SK-N-SH treated with all-trans-retinoic acid at 6 μM for 48 hours (cell line): ENCODE measurements around the gene CDH4.

Experiments
- ATAC-seq: fragments of 200-7000 bp; cut with Tn5 transposase; 3 replicates; pipeline ENCODE4 v1.9.1; 2020; ENCODE audit warnings: mild to moderate bottlenecking, moderate library complexity
- ARNTL ChIP-seq: fragments of 450-650 bp; formaldehyde crosslinking; IDR thresholded peaks from 2 replicates; pipeline ENCODE4 v1.5.0; 2020; ENCODE audit warnings: low read depth, mild to moderate bottlenecking, moderate library complexity, borderline replicate concordance
- BACH2 ChIP-seq: fragments of 250-450 bp; sonication (Bioruptor Pico); IDR thresholded peaks from 2 replicates; pipeline ENCODE4 v1.9.0; 2021; ENCODE audit warnings: mild to moderate bottlenecking, borderline replicate concordance
- CREB5 ChIP-seq: fragments of 250-450 bp; sonication (Bioruptor Pico); IDR thresholded peaks from 2 replicates; pipeline ENCODE4 v1.5.1; 2020; ENCODE audit warnings: low read depth, mild to moderate bottlenecking, moderate library complexity
- CSDC2 ChIP-seq: fragments of 250-450 bp; sonication (Bioruptor Pico); IDR thresholded peaks from 2 replicates; pipeline ENCODE4 v1.5.0; 2020; ENCODE audit warnings: mild to moderate bottlenecking, moderate library complexity
- ESRRG ChIP-seq: fragments of 250-450 bp; sonication (Bioruptor Pico); IDR thresholded peaks from 2 replicates; pipeline ENCODE4 v1.6.1; 2021; ENCODE audit warnings: mild to moderate bottlenecking
- GLIS3 ChIP-seq: fragments of 250-450 bp; sonication (Bioruptor Pico); IDR thresholded peaks from 2 replicates; pipeline ENCODE4 v1.5.0; 2020; ENCODE audit warnings: mild to moderate bottlenecking, moderate library complexity
- ISL1 ChIP-seq: fragments of 250-450 bp; sonication (Bioruptor Pico); IDR thresholded peaks from 2 replicates; pipeline ENCODE4 v2.1.2; 2022; ENCODE audit warnings: mild to moderate bottlenecking, moderate library complexity
- OSR1 ChIP-seq: fragments of 250-450 bp; sonication (Bioruptor Pico); IDR thresholded peaks from 2 replicates; pipeline ENCODE4 v1.8.0; 2022; ENCODE audit warnings: moderate library complexity, mild to moderate bottlenecking, inconsistent platforms
- PATZ1 ChIP-seq: fragments of 250-450 bp; sonication (Bioruptor Pico); IDR thresholded peaks from 2 replicates; pipeline ENCODE4 v1.8.0; 2020; ENCODE audit warnings: mild to moderate bottlenecking, moderate library complexity, borderline replicate concordance
- POU6F1 ChIP-seq: fragments of 250-450 bp; sonication (Bioruptor Pico); IDR thresholded peaks from 2 replicates; pipeline ENCODE4 v1.8.0; 2021; ENCODE audit warnings: low read depth, mild to moderate bottlenecking, moderate library complexity, borderline replicate concordance
- PPARA ChIP-seq: fragments of 250-450 bp; sonication (Bioruptor Pico); IDR thresholded peaks from 2 replicates; pipeline ENCODE4 v1.5.0; 2020; ENCODE audit warnings: mild to moderate bottlenecking, borderline replicate concordance
- RARB ChIP-seq: fragments of 250-450 bp; sonication (Bioruptor Pico); IDR thresholded peaks from 2 replicates; pipeline ENCODE4 v1.8.0; 2021; ENCODE audit warnings: mild to moderate bottlenecking, moderate library complexity
- SNAI2 ChIP-seq: fragments of 250-450 bp; sonication (Bioruptor Pico); IDR thresholded peaks from 2 replicates; pipeline ENCODE4 v1.5.0; 2020; ENCODE audit warnings: mild to moderate bottlenecking, moderate library complexity
- TCF4 ChIP-seq: fragments of 250-450 bp; sonication (Bioruptor Pico); IDR thresholded peaks from 2 replicates; pipeline ENCODE4 v1.8.0; 2021; ENCODE audit warnings: mild to moderate bottlenecking, moderate library complexity, borderline replicate concordance
- TOX ChIP-seq: fragments of 250-450 bp; sonication (Bioruptor Pico); IDR thresholded peaks from 2 replicates; pipeline ENCODE4 v1.8.0; 2021; ENCODE audit warnings: mild to moderate bottlenecking, moderate library complexity, borderline replicate concordance
- ZC3H10 ChIP-seq: fragments of 250-450 bp; sonication (Bioruptor Pico); IDR thresholded peaks from 2 replicates; pipeline ENCODE4 v1.5.1; 2021; ENCODE audit warnings: mild to moderate bottlenecking, moderate library complexity
- ZFP3 ChIP-seq: fragments of 250-450 bp; sonication (Bioruptor Pico); IDR thresholded peaks from 2 replicates; pipeline ENCODE4 v1.5.0; 2020; ENCODE audit warnings: mild to moderate bottlenecking, moderate library complexity
- ZFP30 ChIP-seq: fragments of 450-650 bp; formaldehyde crosslinking; IDR thresholded peaks from 2 replicates; pipeline ENCODE4 v1.5.0; 2022; ENCODE audit warnings: mild to moderate bottlenecking, moderate library complexity
- ZNF565 ChIP-seq: fragments of 450-650 bp; formaldehyde crosslinking; conservative IDR thresholded peaks from 2 replicates; pipeline ENCODE4 v1.5.0; 2020; ENCODE audit warnings: low read depth, mild to moderate bottlenecking, moderate library complexity
- ZNF70 ChIP-seq: fragments of 450-650 bp; formaldehyde crosslinking; IDR thresholded peaks from 2 replicates; pipeline ENCODE4 v1.5.0; 2020; ENCODE audit warnings: mild to moderate bottlenecking, moderate library complexity
- ZNF8 ChIP-seq: fragments of 450-650 bp; formaldehyde crosslinking; IDR thresholded peaks from 2 replicates; pipeline ENCODE4 v1.5.0; 2020; ENCODE audit warnings: mild to moderate bottlenecking, moderate library complexity
- TF ChIP-seq, protein P1 (sequence below): fragments of 250-450 bp; sonication (Bioruptor Pico); IDR thresholded peaks from 2 replicates; pipeline ENCODE4 v1.5.0; 2020; ENCODE audit warnings: mild to moderate bottlenecking, moderate library complexity

CDH4 gene

GRCh38 chr20:61846074-61846473, 594.0 kb downstream of the CDH4 start (continued):
- TF ChIP-seq, protein P1, sequence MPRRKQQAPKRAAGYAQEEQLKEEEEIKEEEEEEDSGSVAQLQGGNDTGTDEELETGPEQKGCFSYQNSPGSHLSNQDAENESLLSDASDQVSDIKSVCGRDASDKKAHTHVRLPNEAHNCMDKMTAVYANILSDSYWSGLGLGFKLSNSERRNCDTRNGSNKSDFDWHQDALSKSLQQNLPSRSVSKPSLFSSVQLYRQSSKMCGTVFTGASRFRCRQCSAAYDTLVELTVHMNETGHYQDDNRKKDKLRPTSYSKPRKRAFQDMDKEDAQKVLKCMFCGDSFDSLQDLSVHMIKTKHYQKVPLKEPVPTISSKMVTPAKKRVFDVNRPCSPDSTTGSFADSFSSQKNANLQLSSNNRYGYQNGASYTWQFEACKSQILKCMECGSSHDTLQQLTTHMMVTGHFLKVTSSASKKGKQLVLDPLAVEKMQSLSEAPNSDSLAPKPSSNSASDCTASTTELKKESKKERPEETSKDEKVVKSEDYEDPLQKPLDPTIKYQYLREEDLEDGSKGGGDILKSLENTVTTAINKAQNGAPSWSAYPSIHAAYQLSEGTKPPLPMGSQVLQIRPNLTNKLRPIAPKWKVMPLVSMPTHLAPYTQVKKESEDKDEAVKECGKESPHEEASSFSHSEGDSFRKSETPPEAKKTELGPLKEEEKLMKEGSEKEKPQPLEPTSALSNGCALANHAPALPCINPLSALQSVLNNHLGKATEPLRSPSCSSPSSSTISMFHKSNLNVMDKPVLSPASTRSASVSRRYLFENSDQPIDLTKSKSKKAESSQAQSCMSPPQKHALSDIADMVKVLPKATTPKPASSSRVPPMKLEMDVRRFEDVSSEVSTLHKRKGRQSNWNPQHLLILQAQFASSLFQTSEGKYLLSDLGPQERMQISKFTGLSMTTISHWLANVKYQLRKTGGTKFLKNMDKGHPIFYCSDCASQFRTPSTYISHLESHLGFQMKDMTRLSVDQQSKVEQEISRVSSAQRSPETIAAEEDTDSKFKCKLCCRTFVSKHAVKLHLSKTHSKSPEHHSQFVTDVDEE (CRISPR knock-in tag): no peak
- no peak for TF ChIP-seq SNAI2 (CRISPR knock-in tag)

DNA sequence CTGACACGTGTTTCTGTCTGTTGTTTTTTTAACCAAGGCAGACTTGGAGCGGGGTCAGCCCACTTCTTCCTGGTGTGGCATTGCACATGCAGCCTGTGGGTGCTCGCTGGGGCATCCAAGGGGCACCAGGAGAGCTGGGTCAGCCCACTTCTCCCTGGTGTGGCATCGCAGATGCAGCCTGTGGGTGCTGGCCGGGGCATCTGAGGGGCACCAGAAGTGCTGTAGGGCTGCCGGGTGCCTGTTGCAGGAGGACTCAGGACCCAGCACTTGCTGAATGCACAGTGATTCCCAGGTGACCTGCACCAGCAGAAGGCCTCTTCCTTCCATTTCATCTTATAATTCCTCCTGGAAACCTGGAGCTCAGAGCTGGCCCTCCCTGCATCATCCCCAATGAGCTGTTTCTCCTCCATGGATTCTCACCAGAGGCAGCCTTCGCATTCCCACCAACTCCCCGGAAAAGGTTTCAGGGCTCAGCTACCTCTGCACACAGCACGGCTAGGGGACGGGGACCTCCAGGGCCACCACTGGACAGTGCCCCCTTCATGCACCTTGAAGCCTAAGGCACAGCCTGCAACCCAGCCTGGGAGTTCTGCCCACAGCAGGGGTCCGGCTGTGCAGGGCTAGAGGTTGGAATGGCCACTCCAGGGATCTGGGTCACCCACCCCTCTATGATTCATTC, 594.8 kb downstream of the CDH4 start:
- no peak for ATAC-seq
- no peak for TF ChIP-seq ZNF565 (CRISPR knock-in tag)
- TF ChIP-seq ZNF8 (CRISPR knock-in tag): no peak
- no peak for TF ChIP-seq SNAI2 (CRISPR knock-in tag)

DNA sequence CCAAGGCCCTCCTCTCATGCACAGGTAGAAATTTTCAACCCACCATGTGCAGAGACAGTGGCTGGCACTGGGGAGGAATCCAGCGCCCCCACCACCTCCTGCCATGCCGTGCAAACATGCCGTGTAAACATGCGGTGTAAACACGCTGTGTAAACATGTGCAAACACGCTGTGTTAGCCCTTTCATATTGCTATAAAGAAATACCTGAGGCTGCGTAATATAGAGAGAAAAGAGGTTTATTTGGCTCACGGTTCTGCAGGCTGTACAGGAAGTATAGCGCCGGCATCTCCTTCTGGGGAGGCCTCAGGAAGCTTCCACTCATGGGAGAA, 595.3 kb downstream of the CDH4 start:
- no peak for TF ChIP-seq PATZ1 (CRISPR knock-in tag)
- TF ChIP-seq OSR1: no peak
- TF ChIP-seq RARB: no peak
- TF ChIP-seq ZC3H10 (CRISPR knock-in tag): no peak
- no peak for TF ChIP-seq ZNF70 (CRISPR knock-in tag)
- no peak for TF ChIP-seq TCF4
- no peak for TF ChIP-seq CREB5 (CRISPR knock-in tag)
- no peak for TF ChIP-seq ZNF8 (CRISPR knock-in tag)
- TF ChIP-seq ZFP30 (CRISPR knock-in tag): no peak
- TF ChIP-seq PPARA (CRISPR knock-in tag): no peak
- TF ChIP-seq POU6F1 (CRISPR knock-in tag): no peak
- no peak for TF ChIP-seq ZFP3 (CRISPR knock-in tag)
- TF ChIP-seq, protein P1 (CRISPR knock-in tag): no peak
- no peak for TF ChIP-seq TOX
- TF ChIP-seq ISL1: no peak
- no peak for TF ChIP-seq BACH2
- no peak for ATAC-seq

DNA sequence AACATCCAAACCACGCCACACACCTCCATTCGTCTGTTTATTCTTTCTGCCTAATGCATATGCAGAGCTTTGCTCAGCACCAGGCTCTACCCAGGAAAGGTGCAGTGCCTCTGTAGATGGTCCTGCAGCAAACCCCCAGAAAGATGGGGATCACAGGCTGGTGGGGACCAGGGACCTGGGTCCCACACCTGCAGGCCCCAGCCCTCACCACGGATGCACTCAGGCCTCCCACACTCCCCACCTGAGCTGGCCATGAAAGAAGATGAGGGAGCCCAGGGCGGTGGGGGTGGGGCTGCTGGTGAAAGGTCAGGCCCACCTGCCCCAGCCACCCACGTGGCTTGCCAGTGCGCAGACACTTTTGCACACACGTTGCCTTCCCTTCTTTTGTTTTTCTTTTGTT, 595.9 kb downstream of the CDH4 start:
- ATAC-seq: no peak
- TF ChIP-seq CSDC2 (CRISPR knock-in tag): no peak
- TF ChIP-seq TOX: no peak
- TF ChIP-seq CREB5 (CRISPR knock-in tag): no peak
- no peak for TF ChIP-seq GLIS3 (CRISPR knock-in tag)
- no peak for TF ChIP-seq POU6F1 (CRISPR knock-in tag)
- TF ChIP-seq ZFP3 (CRISPR knock-in tag): no peak
- TF ChIP-seq ZNF70 (CRISPR knock-in tag): no peak
- TF ChIP-seq ZNF8 (CRISPR knock-in tag): no peak
- no peak for TF ChIP-seq SNAI2 (CRISPR knock-in tag)
- no peak for TF ChIP-seq ESRRG (CRISPR knock-in tag)
- no peak for TF ChIP-seq RARB
- TF ChIP-seq ARNTL: no peak
- TF ChIP-seq ZNF565 (CRISPR knock-in tag): no peak
- no peak for TF ChIP-seq ZFP30 (CRISPR knock-in tag)
- no peak for TF ChIP-seq OSR1
